HG03095 (cell line): ENCODE results near the gene AP5Z1.
"Not testable (repeated sequence)": the region's sequence is repeated elsewhere in the genome, so short reads cannot be mapped to it uniquely, and the experiment has no call there.

Source experiments
- ATAC-seq: cut with Tn5 transposase; IDR thresholded peaks from one replicate; pipeline ENCODE4 v1.9.1; 2021; ENCODE audit warnings: moderate library complexity; ENCODE audit not compliant: unreplicated experiment

AP5Z1 gene

DNA sequence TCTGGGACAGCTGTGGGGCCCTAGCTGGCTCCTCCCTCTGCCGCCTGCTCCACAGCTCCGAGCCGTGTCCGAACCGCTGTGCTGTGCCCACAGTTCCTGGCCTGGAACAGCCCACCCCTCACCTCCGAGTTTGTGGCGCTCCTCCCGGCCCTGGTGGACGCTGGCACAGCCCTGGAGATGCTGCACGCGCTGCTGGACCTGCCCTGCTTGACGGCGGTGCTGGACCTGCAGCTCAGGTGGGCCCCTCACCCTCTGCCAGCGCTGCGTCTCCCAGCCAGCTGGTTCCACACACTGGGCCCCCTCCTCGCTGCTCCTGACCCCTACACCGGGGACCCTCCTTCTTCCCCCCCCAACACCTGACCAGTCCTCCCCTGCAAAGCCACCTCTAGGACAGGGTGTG, 12.1 kb downstream of the AP5Z1 start:
- no peak for ATAC-seq

DNA sequence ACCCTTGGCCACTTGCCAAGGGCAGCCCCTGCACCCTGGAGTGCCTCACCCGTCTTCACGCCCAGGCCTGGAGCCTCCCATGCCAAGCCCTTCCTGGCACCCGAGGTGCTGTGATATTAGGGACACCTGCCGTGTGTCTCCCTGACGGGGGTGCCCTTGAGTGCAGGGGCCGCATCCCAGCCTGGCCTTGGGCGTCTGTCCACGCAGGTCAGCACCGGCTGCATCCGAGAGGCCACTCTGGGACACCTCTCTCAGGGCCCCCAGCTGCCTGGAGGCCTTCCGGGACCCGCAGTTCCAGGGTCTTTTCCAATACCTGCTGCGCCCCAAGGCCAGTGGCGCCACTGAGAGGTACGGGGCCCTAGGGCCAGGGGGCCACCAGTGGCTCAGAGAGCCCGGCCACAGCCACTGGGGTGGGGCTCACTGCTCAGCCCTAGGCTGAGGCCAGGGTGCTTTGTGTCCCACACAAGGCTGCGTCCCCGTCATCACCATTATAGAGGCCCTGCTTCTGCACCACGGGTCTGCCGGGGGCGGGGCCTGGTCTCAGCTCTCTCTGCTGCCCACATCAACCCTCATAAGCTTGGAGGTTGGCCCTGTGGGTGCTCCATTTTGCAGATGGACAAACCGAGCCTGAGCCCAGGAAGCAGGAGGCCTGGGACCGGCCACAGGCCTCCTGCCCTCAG, 12.7 kb downstream of the AP5Z1 start:
- no peak for ATAC-seq

DNA sequence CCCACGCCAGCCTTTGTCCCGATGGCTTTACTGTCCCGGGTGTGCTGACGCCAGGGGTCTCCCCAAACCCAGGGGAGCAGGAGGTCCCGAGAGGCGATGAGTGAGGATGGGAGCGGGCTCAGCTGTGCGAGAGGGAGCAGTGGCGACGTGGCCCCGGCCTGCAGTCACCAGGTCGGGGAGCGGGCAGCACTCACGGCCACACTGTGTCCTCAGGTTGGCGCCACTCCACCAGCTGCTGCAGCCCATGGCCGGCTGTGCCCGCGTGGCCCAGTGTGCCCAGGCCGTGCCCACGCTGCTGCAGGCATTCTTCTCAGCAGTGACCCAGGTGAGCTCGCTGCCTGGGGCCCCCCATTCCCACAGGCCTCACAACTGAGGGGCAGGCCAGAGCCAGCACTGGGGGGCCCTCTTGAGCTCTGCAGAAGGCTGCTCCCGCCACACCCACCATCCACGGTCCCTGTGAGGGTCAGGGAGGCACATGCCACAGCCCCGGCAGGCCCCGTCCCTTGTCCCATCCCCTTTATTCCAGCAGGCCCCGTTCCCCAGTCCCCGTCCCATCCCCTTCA, 13.3 kb downstream of the AP5Z1 start:
- no peak for ATAC-seq

DNA sequence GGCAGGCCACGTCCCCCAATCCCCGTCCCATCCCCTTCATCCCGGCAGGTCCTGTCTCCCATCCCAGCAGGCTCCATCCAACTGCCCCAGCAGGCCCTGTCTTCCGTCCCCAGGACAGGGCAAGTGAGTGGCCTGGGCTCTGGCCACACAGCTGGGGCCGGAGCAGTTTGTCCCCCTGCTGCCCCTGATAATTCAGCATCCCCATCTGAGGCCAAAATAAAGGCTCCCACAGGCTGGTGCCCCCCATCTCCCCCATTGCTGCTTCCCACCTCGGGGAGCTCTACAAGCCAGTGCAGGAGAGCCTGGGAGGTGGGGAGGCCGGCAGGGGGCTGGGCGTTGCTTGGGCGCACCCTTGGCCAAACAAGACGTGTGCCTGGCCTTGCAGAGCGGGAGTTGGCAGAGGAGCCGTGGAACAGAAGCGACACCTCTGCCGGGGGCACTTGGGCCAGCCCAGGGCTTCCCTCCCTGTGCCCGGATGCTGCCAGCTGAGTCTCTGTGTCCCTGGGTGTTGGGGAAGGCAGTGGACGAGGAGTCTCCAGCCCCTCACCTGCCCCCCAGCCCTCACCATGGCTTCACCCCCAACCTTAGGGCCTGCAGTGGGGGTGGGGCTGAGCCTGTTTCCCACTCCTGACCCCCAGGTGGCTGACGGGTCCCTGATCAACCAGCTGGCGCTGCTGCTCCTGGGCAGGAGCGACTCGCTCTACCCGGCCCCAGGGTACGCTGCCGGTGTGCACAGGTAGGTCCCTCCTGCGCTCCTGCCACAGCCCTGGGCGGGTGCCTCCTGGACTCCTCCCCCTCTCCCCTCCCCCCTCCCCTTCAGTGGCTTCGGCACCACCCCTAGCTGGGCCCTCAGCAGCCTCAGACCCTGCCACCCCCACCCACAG, 14.0 kb downstream of the AP5Z1 start:
- no peak for ATAC-seq

DNA sequence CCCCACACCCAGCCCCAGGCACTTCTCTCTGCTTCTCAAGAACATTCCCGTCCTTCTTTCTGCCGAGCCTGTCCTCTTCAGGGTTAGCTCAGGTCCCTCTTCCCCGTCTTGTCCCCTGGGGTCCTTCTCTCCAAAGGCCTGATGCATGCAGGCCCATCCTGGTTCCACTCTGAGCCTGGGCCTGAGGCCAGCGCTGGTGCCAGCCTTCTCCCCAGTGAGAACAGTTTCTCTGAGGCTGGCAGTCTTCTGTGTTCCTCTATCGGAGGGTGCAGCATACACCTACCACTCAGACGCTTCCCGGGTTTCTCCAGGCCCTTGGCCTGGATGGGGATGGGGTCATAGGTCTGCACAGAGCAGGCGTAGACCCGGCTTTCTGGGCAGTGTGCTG, 14.6 kb downstream of the AP5Z1 start:
- no peak for ATAC-seq

DNA sequence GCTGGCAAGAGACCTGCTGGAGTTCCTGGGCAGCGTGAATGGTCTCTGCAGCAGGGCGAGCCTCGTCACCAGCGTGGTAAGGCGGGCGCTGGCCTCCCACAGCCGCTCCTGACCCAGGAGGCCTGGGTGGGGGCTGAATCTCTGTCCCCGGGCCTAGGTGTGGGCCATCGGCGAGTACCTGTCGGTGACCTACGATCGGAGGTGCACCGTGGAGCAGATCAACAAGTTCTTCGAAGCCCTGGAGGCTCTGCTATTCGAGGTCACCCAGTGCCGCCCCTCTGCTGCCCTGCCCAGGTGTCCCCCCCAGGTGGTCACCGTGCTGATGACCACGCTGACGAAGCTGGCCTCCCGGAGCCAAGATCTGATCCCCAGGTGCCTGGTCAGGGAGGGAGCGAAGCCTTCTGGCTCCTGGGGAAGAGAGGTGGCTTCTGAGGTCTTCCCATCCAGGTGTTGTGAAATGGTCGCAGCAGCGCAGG, 15.1 kb downstream of the AP5Z1 start:
- ATAC-seq, result no peak

DNA sequence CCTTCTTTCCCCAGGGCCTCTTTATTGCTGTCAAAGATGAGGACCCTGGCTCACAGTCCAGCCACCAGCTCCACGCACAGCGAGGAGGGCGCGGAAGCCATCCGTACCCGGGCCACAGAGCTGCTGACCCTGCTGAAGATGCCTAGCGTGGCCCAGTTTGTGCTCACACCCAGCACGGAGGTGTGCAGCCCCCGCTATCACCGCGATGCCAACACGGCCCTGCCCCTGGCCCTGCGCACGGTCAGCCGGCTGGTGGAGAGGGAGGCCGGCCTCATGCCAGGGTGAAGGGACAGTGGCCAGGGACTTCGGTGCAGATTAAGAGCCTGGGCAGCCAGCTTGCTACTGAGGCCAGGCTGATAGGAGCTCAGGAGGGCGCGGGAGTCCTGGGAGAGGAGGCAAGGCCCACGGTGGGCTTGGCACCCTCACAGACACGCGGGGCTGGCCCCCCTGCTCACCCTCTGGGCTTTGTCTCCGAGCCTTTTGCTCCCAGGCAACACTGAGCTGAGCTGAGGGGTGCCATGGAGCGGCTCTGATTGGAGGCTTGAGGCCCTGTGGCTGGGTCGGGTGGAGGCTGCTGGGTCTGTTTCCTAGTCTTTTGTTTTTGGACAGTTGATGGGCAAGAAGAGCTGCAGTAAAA, 15.8 kb downstream of the AP5Z1 start:
- ATAC-seq, result no peak

DNA sequence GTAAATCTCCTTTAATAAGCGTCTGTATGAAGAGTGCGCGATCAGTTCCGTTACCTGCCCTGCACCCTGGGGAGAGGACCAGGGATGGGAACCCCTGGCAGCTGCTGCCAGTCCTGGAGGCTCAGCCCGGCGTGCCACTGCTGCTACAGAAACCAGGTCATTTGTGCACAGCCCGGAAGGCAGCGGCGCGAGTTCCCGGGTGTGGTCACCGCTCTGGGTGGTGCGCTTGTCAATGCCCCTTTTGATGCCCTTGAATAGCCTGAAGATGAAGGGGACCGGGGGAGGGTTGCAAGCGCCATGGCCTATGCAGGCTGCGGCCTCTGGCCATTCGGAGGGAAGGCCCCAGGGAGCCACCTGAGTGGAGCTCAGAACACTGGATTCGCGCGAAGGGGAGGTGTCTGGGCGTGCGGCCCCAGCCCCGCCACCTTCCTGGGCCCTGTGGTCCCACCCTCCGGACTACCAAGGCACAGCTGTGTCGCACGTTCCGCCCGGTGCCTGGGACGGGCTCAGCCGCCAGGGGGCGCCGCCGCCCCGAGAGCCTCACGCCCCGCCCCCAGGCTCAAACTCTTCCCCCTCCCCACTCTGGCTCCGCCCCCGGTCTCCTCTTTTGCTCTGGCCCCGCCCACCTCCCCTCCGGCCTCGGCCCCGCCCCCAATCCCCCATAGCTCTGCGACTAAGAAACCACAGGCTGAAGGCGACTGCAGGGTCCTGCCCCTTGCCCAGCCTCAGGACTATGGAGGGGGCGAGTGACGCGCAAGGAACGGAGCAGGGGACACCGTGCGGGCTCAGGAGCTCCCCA, 16.5 kb downstream of the AP5Z1 start:
- ATAC-seq, result no peak

DNA sequence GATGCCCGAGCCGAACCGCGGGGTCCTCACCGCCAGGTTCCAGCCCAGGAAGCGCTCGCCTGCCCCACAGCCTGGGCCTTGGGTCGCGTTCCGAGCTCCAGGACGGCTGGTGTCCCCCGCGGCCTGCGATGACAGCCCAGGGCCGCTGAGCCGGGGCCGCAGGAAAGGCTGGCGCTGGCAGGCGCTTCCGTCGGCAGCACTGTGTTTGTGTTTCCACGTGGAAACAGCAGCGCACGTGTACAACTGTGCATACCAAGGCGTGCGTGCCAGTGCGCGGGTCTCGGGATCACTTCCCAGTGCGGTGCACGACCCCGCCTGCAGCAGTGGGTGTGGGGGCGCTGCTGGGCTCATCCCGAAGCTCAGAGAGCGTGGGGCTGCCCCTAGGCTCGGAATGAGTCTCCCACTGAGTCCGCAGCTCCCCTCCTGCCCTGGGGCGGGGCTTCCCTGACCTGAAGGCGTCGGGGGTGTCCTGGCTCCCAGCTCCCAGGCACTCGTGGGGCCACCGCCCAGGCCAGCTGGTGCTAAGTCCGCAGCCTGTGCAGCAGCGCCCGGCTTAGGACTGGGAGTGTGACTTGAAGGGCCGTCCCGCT, 17.2 kb downstream of the AP5Z1 start:
- no peak for ATAC-seq

DNA sequence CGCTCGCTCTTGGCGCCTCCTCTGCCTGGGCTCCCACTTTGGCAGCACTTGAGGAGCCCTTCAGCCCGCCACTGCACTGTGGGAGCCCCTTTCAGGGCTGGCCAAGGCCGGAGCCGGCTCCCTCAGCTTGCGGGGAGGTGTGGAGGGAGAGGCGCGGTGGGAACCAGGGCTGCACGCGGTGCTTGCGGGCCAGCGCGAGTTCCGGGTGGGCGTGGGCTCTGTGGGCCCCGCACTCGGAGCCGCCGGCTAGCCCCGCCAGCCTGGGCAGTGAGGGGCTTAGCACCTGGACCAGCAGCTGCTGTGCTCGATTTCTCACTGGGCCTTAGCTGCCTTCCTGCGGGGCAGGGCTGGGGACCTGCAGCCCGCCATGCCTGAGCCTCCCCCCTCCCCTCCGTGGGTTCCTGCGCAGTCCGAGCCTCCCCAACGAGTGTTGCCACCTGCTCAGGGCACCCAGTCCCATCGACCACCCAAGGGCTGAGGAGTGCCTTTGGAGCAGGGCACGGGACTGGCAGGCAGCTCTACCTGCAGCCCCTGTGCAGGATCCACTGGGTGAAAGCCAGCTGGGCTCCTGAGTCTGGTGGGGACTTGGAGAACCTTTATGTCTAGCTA, 18.1 kb downstream of the AP5Z1 start:
- ATAC-seq, result not testable (repeated sequence)

DNA sequence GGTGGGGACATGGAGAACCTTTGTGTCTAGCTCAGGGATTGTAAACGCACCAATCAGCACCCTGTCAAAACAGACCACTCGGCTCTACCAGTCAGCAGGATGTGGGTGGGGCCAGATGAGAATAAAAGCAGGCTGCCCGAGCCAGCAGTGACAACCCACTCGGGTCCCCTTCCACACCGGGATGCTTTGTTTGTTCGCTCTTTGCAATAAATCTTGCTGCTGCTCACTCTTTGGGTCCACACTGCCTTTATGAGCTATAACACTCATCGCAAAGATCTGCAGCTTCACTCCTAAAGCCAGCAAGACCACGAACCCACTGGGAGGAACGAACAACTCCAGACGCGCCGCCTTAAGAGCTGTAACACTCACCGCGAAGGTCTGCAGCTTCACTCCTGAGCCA, 18.7 kb downstream of the AP5Z1 start:
- ATAC-seq, result not testable (repeated sequence)

DNA sequence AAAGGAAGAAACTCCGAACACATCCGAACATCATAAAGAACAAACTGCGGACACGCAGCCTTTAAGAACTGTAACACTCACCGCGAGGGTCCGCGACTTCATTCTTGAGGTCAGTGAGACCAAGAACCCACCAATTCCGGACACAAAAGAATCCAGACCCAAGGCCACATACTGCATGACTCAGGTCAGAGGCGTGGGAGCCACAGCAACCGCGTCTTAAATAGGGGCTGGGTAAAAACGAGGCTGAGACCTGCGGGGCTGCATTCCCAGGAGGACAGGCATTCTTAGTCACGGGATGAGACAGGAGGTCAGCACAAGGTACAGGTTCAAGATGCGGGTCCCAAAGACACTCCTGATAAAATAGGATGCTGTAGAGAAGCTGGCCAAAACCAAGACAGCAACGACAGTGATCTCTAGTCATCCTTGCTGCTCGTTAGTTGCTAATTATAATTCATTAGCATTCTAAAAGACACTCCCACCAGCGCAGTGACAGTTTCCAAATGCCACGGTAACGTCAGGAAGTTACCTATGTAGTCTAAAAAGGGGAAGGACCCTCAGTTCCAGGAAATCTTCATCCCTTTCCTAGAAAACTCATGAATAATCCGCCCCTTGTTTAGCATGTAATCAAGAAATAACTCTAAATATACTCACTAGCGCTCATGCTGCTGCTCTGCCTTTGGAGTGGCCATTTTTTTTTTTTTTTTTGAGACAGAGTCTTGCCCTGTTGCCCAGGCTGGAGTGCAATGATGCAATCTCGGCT, 19.3 kb downstream of the AP5Z1 start:
- ATAC-seq, result no peak

DNA sequence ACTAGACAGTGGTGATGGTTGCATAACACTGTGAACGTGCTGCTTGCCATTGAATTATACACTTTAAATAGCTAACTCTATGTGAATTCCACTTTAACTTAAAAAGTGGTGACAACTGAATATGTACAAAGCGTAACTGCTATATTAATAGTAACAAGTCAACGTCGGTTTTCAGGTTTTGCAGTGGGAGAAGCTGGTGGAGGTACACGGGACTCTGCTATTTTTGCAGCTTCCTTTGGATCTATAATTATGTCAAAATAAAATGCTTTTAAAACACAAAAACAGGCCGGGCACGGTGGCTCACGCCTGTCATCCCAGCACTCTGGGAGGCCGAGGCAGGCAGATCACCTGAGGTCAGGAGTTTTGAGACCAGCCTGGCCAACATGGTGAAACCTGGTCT, 21.0 kb downstream of the AP5Z1 start:
- ATAC-seq, result no peak

DNA sequence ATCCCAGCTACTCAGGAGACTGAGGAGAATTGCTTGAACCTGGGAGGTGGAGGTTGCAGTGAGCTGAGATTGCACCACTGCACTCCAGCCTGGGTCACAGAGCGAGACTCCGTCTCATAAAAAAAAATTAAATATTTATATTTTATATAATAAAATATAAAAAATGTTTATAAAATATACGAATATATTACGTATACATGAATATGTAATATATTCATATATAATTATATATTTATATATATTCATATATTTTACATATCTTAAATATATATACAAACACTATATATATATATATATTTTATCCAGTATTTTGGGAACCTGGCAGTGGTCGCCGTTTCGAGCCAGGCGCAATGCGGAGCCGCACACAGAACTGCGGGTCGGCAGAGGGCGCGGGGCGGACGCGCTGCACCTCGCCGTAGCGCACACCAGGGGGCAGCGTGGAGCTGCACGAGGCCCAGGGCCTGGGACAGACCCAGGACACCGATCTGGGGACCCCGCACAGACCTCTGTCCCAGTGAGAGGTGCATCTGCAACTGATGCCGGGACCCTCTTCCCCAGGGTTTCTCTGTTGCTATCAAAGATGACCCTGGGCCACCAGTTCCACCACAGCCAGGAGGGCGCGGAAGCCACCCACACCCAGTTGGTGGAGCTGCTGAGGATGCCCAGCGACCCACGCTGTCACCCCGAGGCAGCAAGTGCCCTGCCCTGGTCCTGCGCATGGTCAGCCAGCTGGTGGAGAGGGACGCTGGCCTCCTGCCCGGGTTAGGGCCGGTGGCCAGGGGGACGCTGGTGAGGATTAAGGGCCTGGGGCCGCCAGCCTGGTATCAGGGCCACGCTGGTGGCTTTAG, 22.7 kb downstream of the AP5Z1 start:
- ATAC-seq, result peak; percentile 69

DNA sequence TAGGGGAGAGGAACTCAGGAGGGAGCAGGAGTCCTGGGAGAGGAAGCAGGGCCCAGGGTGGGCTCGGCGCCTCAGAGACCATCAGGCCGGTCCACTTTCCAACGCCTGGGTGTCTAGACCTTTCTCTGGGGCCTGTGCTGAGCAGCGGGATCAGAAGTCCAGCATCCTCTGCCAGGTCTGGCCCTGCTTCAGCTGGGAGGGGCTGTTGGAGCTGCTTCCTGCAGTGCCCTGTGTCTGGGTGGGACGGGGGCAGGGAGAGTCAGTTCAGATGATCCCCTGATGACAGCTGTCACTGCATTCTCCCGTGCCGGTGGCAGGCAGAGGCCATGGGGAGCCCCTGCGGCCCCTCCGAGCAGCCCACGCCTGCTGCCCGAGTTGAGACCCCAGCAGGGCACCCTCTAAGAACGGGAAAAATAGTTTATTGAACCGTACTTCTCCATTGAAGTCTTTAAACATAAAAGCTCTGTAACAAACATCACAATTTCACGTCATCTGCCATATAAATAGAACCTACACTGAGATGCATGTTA, 23.3 kb downstream of the AP5Z1 start:
- no peak for ATAC-seq

DNA sequence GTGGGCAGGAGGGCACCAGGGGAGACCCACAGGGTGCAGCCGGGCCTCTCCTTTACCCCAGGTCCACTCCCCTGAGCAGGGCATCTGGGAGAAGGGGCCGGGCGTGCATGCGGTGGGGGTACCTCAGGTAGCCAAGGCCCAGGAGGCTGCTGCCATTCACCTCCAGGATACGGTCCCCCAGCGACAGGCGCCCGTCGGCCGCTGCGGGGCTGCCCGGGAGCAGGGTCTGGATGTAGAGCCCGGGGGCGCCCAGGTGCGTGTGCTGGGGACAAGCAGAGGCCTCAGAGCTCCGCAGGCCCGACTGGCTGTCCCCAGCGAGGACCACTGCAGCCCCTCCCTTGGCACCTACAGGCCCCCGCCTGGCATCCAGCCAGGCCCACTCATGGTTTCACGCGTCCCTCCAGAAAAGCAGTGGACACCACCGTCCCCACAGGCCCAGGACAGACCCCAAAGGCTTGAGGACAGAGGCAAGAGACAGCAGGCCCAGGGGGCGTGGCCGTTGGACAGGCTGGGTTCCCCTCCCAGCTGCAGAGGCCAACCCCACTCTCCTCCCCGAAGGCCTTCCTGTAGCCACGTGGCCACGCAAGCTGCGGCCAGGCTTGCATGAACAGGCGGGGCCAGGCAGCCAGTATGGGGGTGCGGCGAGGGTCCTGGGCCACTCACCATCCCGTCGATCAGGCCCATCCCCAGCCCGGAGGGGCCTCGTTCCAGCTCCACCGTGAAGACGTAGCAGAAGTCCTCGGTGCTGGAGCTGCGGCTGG, 24.3 kb downstream of the AP5Z1 start:
- ATAC-seq, result no peak

DNA sequence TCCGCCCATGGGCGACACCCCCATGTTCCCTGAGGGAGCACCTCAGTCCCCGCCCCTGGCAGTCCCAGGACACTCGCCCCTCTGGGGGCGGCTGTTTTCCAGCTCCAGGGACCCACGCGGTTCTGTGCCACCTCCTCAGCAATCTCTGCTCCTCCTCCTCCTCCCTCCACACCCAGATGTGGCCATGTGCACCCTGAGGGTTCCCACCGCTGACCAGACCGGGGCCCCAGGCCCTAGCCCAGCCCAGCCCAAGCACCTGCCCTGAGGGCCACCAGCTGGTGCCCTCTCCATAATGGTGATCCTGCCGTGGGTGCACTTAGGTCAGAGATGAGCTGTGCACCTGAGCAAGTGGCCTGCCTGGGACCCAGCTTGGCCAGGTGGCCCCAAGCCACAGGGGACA, 25.1 kb downstream of the AP5Z1 start:
- ATAC-seq, result no peak
